ENCODE data around the gene ATF5. TPM values are rescaled to one million over a fixed set of nuclear protein-coding genes. Genes with fewer than 3 reads are reported as not detected.

Gene ATF5
- total RNA-seq, 1 experiment from 2014 or later: 30.7 TPM

- no TSS peak for BruUV-seq (replicated peaks)
- H3K4me3 Mint-ChIP-seq (ENCODE audit: low read depth, unreplicated experiment): no peak overlapping the region
- H3K27me3 Mint-ChIP-seq (ENCODE audit: unreplicated experiment): peaks cover 17% of the 10 kb centered on the region
- H3K27ac Mint-ChIP-seq (ENCODE audit: unreplicated experiment): peak overlapping the region; percentile 65
- no peaks in the 10 kb centered on the region for H3K9me3 Mint-ChIP-seq (ENCODE audit: low read depth, unreplicated experiment)
- H3K4me1 Mint-ChIP-seq (ENCODE audit: low read depth, unreplicated experiment): no peaks in the 10 kb centered on the region
- TF ChIP-seq CTCF (IDR thresholded peaks at IDR 0.05; ENCODE audit: unreplicated experiment): no peak
- peaks cover 23% of the 10 kb centered on the region for H3K36me3 Mint-ChIP-seq (ENCODE audit: insufficient read depth, unreplicated experiment)
- DNase-seq: no peak
- intact Hi-C loops (cut with micrococcal nuclease; ENCODE audit: unreplicated experiment): no loop called here
- CTCF ChIA-PET: no interaction called here
Measured at GRCh38 chr19:49889038-49889686, 39.8 kb upstream of the ATF5 start.

GRCh38 chr19:49889687-49890348 lies 39.2 kb upstream of the ATF5 start:
- TF ChIP-seq CTCF (IDR thresholded peaks at IDR 0.05; ENCODE audit: unreplicated experiment): no peak
- CTCF ChIA-PET: interaction anchor here (0.7 kb wide), 1 partner anchor 1732 kb away, joined by 10 read pairs; no protein-coding TSS in a partner anchor
- H3K27ac Mint-ChIP-seq (ENCODE audit: unreplicated experiment): no peak overlapping the region
- H3K27me3 Mint-ChIP-seq (ENCODE audit: unreplicated experiment): peaks cover 17% of the 10 kb centered on the region
- no peaks in the 10 kb centered on the region for H3K9me3 Mint-ChIP-seq (ENCODE audit: low read depth, unreplicated experiment)
- no peak for DNase-seq
- H3K4me1 Mint-ChIP-seq (ENCODE audit: low read depth, unreplicated experiment): no peaks in the 10 kb centered on the region
- H3K4me3 Mint-ChIP-seq (ENCODE audit: low read depth, unreplicated experiment): no peak overlapping the region
- H3K36me3 Mint-ChIP-seq (ENCODE audit: insufficient read depth, unreplicated experiment): peaks cover 27% of the 10 kb centered on the region
- intact Hi-C loops (cut with micrococcal nuclease; ENCODE audit: unreplicated experiment): no loop called here
- BruUV-seq (replicated peaks): no TSS peak

- BruUV-seq (replicated peaks): no TSS peak
- Mint-ChIP-seq H3K36me3 (ENCODE audit: insufficient read depth, unreplicated experiment) (peaks cover 27% of the 10 kb centered on the region), H3K27ac (ENCODE audit: unreplicated experiment) (peak overlapping the region; percentile 19), H3K9me3 (ENCODE audit: low read depth, unreplicated experiment) (no peaks in the 10 kb centered on the region), H3K4me1 (ENCODE audit: low read depth, unreplicated experiment) (no peaks in the 10 kb centered on the region), H3K4me3 (ENCODE audit: low read depth, unreplicated experiment) (no peak overlapping the region), H3K27me3 (ENCODE audit: unreplicated experiment) (peaks cover 17% of the 10 kb centered on the region)
- intact Hi-C loops (cut with micrococcal nuclease; ENCODE audit: unreplicated experiment): no loop called here
- DNase-seq: no peak
- CTCF ChIA-PET: interaction anchor here (0.7 kb wide), 1 partner anchor 1733 kb away, joined by 10 read pairs; no protein-coding TSS in a partner anchor
- no peak for TF ChIP-seq CTCF (IDR thresholded peaks at IDR 0.05; ENCODE audit: unreplicated experiment)
Measured at GRCh38 chr19:49890349-49891311, 38.4 kb upstream of the ATF5 start.

GRCh38 chr19:49891393-49891792 lies 37.6 kb upstream of the ATF5 start:
- no TSS peak for BruUV-seq (replicated peaks)
- TF ChIP-seq CTCF (IDR thresholded peaks at IDR 0.05; ENCODE audit: unreplicated experiment): no peak
- Mint-ChIP-seq H3K4me1 (ENCODE audit: low read depth, unreplicated experiment) (peaks cover 5% of the 10 kb centered on the region), H3K27ac (ENCODE audit: unreplicated experiment) (peak overlapping the region; percentile 19), H3K36me3 (ENCODE audit: insufficient read depth, unreplicated experiment) (peaks cover 27% of the 10 kb centered on the region), H3K4me3 (ENCODE audit: low read depth, unreplicated experiment) (no peak overlapping the region), H3K9me3 (ENCODE audit: low read depth, unreplicated experiment) (no peaks in the 10 kb centered on the region), H3K27me3 (ENCODE audit: unreplicated experiment) (peaks cover 17% of the 10 kb centered on the region)
- no peak for DNase-seq
- intact Hi-C loops (cut with micrococcal nuclease; ENCODE audit: unreplicated experiment): no loop called here
- CTCF ChIA-PET: no interaction called here
